ENCODE data around the gene IGF2BP1.

IGF2BP1 gene

GRCh38 chr17:49104511-49105074, 107.4 kb downstream of the IGF2BP1 start:
- no peak for DNase-seq

Data from NK-92 treated with Interleukin-12 subunit alpha and Interleukin-12 subunit beta, amount 100 ng/mL, for 24 hours (cell line).